HG02571 (cell line): Measurements from ENCODE around the gene TNK1.

Experiments used
- ATAC-seq: cut with Tn5 transposase; IDR thresholded peaks from one replicate; pipeline ENCODE4 v1.9.1; 2021; ENCODE audit warnings: mild to moderate bottlenecking, moderate library complexity; ENCODE audit not compliant: unreplicated experiment

Gene TNK1

DNA sequence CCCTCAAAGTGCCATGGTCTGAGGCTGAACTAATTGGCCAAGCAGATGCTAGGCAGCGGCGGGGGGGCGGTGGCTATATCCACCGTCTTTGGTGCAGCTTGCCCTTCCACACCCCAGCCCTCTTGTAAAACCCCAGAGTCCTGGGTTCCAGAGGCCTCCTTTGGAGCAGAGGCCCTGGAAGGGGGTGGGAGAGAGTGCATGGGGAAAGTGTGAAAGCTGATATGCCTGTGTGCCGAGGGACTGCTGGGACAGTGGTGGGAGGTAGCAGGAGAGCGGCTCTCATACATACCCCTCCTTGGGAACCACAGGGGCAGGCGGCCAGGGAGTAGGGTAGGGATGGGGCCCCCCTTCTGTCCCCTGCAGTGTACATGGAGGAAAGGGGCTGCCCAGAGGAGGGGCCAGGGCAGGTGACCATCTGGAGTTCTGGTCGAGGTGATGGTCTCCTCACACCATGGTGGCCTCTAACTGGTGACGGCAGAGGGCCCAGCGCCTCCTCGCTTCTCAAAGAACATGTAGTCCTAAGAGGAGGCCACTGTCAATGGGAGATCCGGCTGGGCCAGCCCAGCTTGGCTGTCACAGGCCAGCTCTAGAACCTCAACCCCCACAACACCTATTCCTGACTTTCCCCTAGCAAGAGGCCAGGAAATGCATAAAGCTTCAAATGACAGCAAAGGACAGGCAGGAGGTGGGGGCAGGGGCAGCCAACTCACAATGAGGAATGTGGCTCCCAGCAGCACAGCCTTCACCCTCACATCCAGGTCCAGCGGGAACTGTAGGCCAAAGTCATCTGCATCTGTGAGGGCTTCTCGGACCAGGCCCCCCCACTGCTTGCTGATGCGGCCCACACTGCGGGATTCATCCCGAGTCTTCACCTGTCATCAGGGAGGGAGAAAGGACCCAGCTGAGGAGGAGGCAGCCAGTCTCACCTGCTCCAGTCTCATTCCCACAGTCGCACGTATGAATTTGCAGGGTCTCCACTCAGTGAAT, 9.3 kb downstream of the TNK1 start:
- no peak for ATAC-seq

DNA sequence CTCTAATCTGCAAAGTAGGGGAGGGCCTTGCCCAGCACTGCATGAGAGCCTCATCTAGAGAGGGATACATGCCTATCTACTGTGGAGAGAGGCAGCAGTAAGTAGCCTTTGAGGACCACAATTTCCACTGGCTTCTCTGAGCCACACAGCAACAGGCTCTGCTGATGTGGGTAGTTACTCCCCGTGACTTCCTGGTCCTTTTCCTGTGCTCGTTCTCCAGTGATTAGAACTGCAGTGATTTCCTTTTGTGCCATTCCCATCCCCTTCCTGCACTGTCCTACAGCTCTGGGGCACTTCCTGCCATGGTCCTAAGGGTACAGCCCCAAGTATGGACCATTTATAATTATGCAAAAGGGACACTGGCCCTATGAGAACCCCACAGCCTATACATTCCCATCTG, 10.4 kb downstream of the TNK1 start:
- ATAC-seq = no peak

DNA sequence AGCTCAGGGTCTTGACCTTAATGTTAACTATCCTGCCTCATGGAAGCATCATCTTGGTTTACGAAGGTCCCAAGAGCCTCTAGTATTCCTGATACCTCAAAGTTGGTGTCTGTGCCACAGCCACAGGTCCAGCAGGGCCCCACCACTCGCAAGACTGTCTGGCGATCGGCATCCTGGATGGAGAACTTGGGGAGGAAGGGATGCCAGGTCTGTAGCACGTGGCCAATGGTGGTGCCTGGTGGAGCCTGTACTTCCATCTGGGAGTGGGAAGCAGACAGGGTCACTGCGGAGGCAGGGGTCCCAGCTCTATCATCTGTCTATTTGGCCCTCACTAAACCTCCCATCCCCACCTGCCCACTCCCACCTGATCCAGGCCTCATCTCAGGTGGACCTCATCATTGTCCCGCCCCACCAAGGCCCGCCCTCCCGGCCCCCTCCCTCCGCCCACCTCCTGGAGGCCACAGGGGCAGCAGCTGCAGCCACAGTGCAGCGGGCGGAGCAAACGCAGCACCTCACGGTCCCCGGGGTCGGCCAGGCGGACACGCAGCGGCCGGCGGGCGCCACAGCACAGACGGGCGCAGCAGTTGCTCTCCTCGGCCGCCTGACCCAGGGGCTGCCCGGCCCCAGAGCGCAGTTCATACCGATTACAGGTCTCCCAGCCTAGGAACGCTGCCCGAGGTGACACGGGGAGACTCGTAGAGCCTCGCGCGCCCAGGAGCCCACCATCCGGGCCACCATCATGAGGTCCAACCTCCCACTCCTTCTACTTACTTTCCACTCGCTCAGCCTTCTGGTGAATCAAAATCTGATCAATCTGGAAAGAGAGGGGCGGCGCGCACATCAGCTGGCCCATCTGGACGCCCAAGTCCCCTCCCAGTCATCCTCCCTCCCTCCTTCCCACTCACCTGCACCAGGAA, 12.1 kb downstream of the TNK1 start:
- ATAC-seq = no peak

DNA sequence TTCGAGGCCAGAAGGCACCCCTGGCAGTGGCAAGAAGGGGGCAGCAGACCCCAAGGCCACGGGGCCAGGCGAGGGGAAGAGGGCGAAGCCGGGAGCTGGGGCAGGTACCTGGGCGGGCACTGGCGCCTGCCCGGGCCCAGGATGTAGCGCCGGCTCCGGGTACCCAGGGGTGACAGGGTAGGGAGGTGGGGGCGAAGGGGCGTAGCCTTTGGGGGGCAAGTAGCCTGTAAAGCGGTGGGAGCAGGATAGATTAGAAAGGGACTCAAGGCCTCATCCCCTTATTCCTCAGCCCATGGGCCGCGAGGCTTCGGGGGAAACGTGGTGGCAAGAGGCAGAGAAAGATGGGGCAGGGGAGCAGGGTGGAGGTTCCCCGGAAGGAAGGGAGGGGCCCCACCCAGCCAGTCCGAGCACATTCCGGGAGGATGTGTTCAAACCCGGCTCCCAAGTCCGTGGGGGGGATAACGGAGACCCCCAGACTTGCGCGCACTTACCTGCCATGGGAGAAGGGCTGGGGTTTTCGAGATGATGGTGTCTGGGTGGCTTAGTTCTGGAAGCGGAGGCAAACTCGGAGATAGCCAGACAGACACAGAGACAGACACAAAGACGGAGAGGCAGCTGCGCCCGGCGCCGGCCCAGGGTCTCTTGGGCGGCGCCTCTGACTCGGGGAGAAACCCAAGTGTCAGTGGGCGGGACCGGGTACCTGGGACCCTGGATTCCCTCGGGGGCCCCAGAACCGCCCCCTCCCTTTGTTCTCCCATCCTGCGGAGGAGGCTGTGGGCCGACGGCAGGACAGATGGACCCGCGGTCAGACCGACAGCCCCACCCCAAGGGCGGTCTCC, 12.9 kb downstream of the TNK1 start:
- ATAC-seq = peak; percentile 43

DNA sequence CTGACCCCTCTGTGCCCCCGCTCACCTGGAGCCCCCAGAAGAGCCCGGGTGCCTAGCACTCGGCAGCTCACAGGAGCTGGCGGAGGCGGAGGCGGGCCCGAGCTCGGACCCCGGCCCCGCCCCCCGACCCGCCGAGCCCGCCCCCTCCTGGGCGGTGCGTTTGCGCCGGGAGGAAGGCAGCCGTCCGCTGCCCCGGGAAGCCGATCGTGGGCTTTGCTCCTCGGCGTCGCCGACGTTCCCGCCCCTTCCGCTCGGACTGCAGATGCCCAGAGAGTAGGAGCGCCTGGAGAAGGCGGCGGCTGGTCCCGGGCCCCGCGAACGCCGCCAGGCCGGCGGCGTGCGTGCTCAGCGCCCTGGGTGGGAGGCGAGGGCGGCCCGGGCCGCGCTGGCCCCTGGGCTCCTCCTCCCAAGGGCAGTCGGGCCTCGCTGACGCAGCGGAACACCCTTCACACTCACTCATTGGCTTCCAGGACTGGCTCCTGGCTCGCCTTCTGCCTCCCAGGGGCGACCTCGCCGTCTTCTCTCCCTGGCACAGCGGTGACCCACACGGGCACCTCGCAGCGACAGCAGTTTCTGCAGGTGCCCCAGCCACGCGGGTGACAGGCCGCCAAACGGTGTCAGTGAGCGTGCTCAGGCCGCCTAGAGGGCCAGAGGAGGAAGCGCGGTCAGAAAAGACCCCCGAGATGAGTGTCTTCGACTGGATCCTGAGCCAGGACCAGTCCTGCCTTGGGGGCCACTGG, 13.7 kb downstream of the TNK1 start, which contains the start of gene PLSCR3:
Gene PLSCR3, minus strand, starts transcription at position 74 of the 740 bp plus-strand sequence. CDS start 415 bp downstream, outside the sequence.
- ATAC-seq = peak; percentile 62

DNA sequence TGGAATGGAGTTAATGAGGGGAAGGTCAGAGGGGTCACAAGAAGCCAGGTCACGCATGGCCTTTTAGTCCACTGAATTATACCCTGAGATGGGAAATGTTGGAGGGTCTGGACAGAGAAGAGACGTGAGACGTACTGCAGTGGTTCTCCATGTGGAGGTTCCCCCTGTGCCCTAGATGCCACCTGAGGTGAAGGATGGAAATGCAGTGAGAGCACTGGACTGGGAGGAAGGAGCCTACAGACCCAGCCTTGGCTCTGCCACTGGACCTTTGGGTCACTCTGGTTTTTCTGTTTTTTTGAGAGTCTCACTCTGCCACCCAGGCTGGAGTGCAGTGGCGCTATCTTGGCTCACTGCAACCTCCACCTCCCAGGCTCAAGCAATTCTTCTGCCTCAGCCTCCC, 15.3 kb downstream of the TNK1 start:
- no peak for ATAC-seq

DNA sequence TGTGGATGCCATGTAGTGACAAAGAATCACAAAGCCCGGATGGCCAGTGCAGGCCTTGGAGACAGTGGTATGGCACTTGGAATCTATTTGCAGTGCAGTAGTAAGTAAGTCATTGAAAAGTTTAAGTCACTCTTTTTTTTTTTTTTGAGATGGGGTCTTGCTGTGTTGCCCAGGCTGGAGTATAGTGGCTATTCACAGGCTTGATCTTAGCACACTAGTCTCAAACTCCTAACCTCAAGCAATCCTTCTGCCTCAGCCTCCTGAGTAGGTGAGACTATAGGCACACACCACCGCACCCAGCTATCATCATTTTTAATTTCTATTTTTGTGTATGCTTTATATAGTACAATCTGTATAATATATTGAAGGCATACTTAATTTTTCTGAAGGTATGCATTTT, 17.7 kb downstream of the TNK1 start:
- ATAC-seq = no peak

DNA sequence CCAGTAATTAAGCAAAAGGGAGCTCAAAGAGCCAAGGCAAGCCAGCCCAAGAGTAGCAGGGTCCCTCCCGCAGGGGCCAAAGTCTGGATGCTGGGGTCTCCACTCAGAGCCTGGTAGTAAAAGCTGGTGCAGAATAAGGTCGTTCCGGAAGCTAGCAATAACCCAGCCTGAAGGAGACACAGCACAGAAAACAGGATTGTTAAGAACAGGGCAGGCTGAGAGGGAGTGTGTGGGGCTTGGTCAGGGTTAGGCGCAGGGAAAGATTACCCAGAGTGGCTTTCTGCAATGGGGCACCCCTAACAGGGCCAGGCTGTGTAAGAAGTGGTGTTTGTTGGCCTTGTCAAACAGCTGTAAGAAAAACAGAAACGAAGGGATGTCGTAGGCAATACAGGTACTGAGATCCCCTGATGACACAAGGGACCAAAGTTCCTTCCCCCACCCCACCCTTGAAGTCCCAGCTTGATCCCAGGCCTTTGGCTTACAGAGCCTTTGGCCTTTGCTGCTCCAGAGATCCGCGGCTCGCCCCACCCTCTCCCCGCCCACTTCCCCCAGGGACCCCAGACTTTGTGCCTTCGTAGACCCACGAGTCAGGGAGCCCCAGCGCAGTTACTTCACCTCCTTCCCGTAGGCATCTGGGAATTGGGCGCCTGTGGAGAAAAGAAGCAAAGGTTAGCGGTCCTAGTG, 22.3 kb downstream of the TNK1 start:
- no peak for ATAC-seq

DNA sequence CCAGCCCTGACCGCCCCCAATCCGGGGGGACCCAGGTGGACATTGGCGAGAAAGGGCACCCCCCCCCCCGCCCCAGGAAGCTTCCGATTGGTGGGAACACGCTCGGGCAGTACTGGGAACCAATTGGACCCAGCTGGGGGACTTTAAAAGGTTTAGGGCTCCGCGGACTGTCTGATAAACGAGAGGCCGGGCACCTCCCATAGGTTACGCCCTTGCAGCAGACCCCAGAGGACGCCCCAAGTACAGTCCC, 22.8 kb downstream of the TNK1 start:
- peak; percentile 3 for ATAC-seq

DNA sequence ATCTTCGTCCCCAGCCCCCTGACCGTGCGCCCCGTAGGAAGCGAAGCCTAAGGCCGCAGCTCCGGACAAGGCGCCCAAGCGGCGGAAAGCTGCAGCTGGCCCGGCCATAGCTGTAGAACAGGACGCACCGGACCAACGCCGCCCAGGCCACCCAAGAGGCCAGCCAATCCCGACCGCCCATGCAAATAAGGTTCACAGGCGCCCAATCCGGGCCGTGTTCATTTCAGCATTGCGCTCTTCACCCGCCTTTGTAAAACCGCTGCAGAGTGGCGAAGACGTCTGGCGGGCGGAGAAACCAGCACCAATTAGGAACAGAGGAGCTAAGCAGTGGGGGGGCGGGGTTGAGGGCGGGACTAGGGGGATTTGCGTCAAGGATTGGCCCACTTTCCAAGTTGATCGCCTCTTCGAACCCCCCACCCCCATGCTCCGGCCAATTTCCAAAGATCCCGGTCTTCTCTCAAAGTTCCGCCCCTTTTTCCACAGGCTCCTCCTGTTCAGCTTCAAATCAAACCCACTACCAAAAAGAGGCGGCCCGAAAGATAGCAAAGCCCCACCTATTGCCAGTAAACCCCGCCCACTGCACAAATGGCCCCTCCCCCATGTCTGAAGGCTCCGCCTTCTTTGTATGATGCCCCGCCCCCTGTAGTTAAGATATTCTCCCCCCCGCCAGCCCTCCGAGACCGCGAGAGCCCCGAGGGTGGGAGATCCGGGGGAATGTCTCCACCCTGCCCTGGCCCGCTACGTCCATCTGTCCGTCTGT, 23.3 kb downstream of the TNK1 start, which contains the start of gene TMEM256:
Gene TMEM256, minus strand, starts transcription at position 121 of the 760 bp plus-strand sequence. Its CDS starts 13 bp downstream, at position 108.
- peak; percentile 92 for ATAC-seq

DNA sequence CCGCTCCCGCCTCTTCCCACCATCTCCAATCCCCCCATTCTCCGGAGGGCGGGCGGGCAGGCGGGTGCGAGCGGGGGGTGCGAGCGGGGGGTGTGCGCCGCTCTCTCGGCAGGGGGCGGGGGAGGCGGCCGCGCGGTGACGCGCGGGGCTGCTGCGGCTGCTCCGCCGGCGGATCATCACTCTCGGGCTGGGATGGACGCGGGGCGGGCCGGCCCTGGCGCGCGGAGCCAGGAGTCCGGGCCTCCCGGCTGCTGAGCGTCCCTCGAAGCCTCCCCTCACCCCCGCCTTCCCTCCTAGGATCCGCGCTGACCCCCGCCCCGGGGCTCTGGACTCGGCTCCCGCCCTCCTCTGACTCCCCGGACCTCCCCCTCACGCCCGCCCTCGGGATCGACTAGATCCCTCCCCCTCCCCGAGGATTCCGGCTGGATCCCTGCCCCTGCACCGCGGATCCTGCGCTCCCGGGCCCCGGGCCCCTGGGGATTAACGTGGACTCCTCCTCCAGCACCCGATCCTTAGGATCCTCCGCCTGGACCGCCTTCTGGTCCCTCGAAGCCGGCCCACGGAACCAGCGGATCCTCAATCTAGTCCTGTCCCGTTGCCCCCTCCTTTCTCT, 24.0 kb downstream of the TNK1 start:
- no peak for ATAC-seq

DNA sequence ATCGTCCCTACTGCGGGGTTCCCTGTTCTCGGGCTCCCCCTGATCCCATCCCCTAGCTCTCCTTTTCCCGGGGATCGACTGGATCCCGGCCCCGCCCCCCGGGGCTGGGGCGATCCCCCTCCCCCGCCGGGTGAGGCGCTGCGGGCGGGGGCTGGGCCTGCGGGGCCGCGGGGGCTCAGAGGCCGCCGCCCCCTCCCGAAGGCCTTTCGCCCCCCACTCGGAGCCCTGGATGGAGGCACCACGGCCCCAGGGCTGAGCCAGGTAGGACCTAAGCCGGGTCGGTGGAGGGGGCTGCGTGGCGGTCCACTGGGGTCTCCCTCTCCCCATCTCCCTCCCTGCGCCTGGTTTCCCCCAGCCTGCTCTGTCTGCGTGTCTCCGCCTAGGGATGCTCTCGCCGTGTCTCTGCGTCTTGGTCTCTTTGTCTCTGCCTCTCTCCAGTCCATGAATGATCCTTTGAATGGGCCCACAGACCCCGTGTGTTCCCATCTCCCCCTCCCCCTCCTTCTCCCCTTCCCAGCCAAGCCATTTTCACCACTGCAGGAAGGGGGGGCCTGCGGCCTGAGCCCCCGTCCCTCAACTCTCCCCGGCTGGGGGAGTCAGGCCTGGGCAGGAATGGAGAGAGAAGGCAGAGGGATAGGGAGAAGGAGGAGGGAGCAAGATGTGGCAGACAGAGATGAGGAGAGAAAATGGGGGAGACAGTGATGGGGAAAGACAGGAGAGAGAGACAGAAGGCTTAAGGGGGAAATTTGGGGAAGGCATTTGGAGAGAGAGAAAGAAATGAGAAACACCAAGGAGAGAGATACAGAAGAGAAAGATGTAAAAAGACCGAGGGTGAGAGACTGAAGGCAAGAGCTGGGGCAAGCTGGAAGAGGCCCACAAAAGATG, 24.7 kb downstream of the TNK1 start:
- no peak for ATAC-seq

DNA sequence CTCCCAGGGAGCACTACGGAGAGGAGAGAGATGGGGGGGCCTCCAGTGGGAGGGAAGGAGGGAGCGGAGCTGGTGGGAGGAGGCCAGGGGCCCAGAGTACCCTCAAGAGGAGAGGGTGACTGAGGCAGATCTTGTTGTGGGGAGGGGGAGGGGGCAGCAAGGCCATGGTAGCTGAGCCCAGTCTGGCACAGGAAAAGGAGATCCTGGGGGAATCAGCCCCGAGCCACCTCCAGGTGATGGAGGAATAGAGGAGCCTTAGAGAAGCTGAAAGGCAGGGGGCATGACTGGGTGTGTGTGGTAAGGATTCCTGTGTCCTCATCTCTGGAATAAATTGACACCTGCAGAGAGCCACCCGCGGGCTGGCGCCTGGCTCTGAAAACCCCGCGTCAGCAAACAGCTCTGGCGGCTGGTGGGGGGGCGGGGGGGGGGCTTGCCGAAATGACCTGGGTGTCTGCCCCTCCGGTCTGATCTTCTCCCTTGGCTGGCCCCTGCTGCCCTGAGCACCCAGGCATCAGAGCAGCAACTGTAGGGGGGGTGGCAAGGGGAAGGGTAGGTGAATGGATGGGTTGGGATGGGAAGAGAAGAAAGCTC, 25.4 kb downstream of the TNK1 start:
- ATAC-seq = no peak

DNA sequence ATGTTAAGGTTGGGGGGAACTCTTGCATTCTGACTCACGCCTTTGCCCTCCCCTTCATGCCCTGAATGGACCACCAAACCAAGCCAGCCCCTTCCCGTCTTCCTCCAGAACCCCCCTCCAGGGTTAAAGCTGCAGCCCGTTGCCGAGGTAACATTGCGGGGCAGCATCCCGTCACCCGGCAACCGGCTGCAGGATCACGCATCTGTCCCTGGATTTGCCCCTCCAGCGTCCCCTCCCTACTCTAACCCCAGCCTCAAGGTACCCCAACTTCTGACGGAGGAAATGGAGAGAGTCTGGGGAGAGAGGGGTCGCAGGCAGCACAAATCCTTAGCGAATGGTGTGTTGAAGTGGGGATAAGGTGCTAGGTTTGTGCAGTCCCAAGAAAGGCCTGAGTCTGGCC, 26.2 kb downstream of the TNK1 start:
- no peak for ATAC-seq

DNA sequence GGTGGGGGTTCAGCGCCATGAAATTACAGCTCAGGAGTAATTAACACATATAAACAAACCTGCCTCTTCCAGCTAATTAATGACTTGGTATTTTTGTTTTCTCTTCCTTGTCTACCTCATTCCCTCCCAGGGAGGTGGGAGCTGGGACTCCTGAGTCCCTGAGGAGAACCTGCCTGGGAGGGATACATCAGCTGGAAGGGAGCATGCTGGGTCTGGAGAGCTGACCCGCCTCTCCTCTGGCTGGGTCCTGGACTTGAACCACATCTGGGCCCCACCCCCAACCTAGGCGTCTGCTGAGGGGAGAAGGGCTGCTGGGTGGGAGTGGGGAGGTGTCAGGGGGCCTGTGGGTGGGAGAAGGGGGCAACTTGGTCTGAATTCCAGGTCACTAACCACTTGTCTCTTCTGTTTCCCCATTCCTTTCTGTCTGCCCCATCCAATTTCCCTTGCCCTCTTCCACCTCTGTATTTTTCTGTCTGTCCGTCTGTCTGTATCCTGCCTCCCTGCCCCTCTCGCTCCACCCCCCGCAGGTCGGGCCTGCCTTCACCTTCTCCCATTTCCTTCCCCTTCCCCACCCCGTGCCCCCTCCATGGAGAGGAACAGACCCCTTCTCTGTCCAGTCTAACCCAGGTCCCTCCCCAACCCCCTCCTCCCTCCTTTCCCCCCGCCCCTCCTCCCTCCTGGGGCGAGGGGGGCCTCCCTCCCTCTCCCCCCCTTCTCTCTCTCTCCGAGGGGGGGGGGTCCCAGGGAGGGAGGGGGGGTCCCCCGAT, 26.8 kb downstream of the TNK1 start, which contains the start of gene NLGN2:
Gene NLGN2, plus strand, starts transcription at position 361 of the 767 bp plus-strand sequence. CDS start 411 bp downstream, outside the sequence.
- ATAC-seq = no peak

DNA sequence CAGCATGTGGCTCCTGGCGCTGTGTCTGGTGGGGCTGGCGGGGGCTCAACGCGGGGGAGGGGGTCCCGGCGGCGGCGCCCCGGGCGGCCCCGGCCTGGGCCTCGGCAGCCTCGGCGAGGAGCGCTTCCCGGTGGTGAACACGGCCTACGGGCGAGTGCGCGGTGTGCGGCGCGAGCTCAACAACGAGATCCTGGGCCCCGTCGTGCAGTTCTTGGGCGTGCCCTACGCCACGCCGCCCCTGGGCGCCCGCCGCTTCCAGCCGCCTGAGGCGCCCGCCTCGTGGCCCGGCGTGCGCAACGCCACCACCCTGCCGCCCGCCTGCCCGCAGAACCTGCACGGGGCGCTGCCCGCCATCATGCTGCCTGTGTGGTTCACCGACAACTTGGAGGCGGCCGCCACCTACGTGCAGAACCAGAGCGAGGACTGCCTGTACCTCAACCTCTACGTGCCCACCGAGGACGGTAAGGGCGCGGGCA, 27.4 kb downstream of the TNK1 start:
- ATAC-seq = no peak
